ENCODE results near the gene KCNJ8.

KCNJ8 gene

GRCh38 chr12:21773263-21773741 is 1.2 kb downstream of the KCNJ8 start:
- H3K9me3 ChIP-seq (ENCODE audit: low read length), result no peaks in the 10 kb centered on the region
- H3K4me1 ChIP-seq (ENCODE audit: insufficient read depth, low read length, severe bottlenecking), result no peaks in the 10 kb centered on the region
- H3K79me2 ChIP-seq (ENCODE audit: insufficient read depth, low read length), result no peaks in the 10 kb centered on the region
- no peak overlapping the region for H3K4me3 ChIP-seq (ENCODE audit: low read depth, low read length, poor library complexity, severe bottlenecking)
- no peaks in the 10 kb centered on the region for H3K9me2 ChIP-seq (ENCODE audit: low read depth, low read length)
- H2AFZ ChIP-seq (ENCODE audit: low read length), result no peak overlapping the region
- no peak overlapping the region for H3K4me2 ChIP-seq (ENCODE audit: low read length)
- H3K27me3 ChIP-seq (ENCODE audit: insufficient read depth, low read length), result no peaks in the 10 kb centered on the region
- no peaks in the 10 kb centered on the region for H4K20me1 ChIP-seq (ENCODE audit: insufficient read depth, low read length)
- H3K36me3 ChIP-seq (ENCODE audit: insufficient read depth, low read length), result no peaks in the 10 kb centered on the region
- H3K27ac ChIP-seq (ENCODE audit: low read depth, low read length, poor library complexity, severe bottlenecking), result no peak overlapping the region
- no peak for TF ChIP-seq CTCF (IDR thresholded peaks at IDR 0.05; ENCODE audit: low read length)
- TF ChIP-seq EZH2 (IDR thresholded peaks at IDR 0.05; ENCODE audit: borderline replicate concordance, low read length), result no peak
- H3F3A ChIP-seq (ENCODE audit: insufficient read depth, low read length), result no peaks in the 10 kb centered on the region
- H3K9ac ChIP-seq (ENCODE audit: low read length), result no peak overlapping the region

- no peaks in the 10 kb centered on the region for H3F3A ChIP-seq (ENCODE audit: insufficient read depth, low read length)
Observed at GRCh38 chr12:21771311-21771710, 3.2 kb downstream of the KCNJ8 start.

GRCh38 chr12:21769307-21769706 is 5.2 kb downstream of the KCNJ8 start:
- H3K9me2 ChIP-seq (ENCODE audit: low read depth, low read length), result no peaks in the 10 kb centered on the region
- H3K9ac ChIP-seq (ENCODE audit: low read length), result no peak overlapping the region
- no peaks in the 10 kb centered on the region for H3K9me3 ChIP-seq (ENCODE audit: low read length)
- H3K27ac ChIP-seq (ENCODE audit: low read depth, low read length, poor library complexity, severe bottlenecking), result no peak overlapping the region
- no peaks in the 10 kb centered on the region for H3K4me1 ChIP-seq (ENCODE audit: insufficient read depth, low read length, severe bottlenecking)
- no peak overlapping the region for H3K4me3 ChIP-seq (ENCODE audit: low read depth, low read length, poor library complexity, severe bottlenecking)
- H4K20me1 ChIP-seq (ENCODE audit: insufficient read depth, low read length), result no peaks in the 10 kb centered on the region
- no peak overlapping the region for H2AFZ ChIP-seq (ENCODE audit: low read length)
- H3K4me2 ChIP-seq (ENCODE audit: low read length), result no peak overlapping the region
- H3K27me3 ChIP-seq (ENCODE audit: insufficient read depth, low read length), result no peaks in the 10 kb centered on the region
- H3F3A ChIP-seq (ENCODE audit: insufficient read depth, low read length), result no peaks in the 10 kb centered on the region
- no peak for TF ChIP-seq CTCF (IDR thresholded peaks at IDR 0.05; ENCODE audit: low read length)
- no peak for TF ChIP-seq EZH2 (IDR thresholded peaks at IDR 0.05; ENCODE audit: borderline replicate concordance, low read length)
- no peaks in the 10 kb centered on the region for H3K79me2 ChIP-seq (ENCODE audit: insufficient read depth, low read length)
- H3K36me3 ChIP-seq (ENCODE audit: insufficient read depth, low read length), result no peaks in the 10 kb centered on the region

More at GRCh38 chr12:21771311-21771710, 3.2 kb downstream of the KCNJ8 start:
- no peak overlapping the region for H3K27ac ChIP-seq (ENCODE audit: low read depth, low read length, poor library complexity, severe bottlenecking)
- no peaks in the 10 kb centered on the region for H3K79me2 ChIP-seq (ENCODE audit: insufficient read depth, low read length)
- H3K27me3 ChIP-seq (ENCODE audit: insufficient read depth, low read length), result no peaks in the 10 kb centered on the region
- no peak for TF ChIP-seq CTCF (IDR thresholded peaks at IDR 0.05; ENCODE audit: low read length)
- TF ChIP-seq EZH2 (IDR thresholded peaks at IDR 0.05; ENCODE audit: borderline replicate concordance, low read length), result no peak
- H3K4me1 ChIP-seq (ENCODE audit: insufficient read depth, low read length, severe bottlenecking), result no peaks in the 10 kb centered on the region
- H4K20me1 ChIP-seq (ENCODE audit: insufficient read depth, low read length), result no peaks in the 10 kb centered on the region
- no peaks in the 10 kb centered on the region for H3K9me2 ChIP-seq (ENCODE audit: low read depth, low read length)
- no peak overlapping the region for H3K4me3 ChIP-seq (ENCODE audit: low read depth, low read length, poor library complexity, severe bottlenecking)
- no peaks in the 10 kb centered on the region for H3K9me3 ChIP-seq (ENCODE audit: low read length)
- H2AFZ ChIP-seq (ENCODE audit: low read length), result no peak overlapping the region
- no peak overlapping the region for H3K4me2 ChIP-seq (ENCODE audit: low read length)
- H3K36me3 ChIP-seq (ENCODE audit: insufficient read depth, low read length), result no peaks in the 10 kb centered on the region
- no peak overlapping the region for H3K9ac ChIP-seq (ENCODE audit: low read length)

All from OCI-LY1 (cell line).